GM10266 (cell line): ENCODE measurements around the gene MAP2.
"Not testable (repeated sequence)": the region's sequence is repeated elsewhere in the genome, so short reads cannot be mapped to it uniquely, and the experiment has no call there.

ENCODE experiments used
- DNase-seq: peaks from one replicate; pipeline ENCODE4 v3.0.0; 2012; ENCODE audit errors: extremely low spot score
- CTCF ChIP-seq: IDR thresholded peaks from 2 replicates; pipeline ENCODE4 v1.5.1; 2012; ENCODE audit warnings: mild to moderate bottlenecking, low read depth; ENCODE audit not compliant: control insufficient read depth, insufficient read depth; ENCODE audit errors: missing control alignments

MAP2 gene

GRCh38 chr2:209584472-209584871 lies 160.6 kb downstream of the MAP2 start:
- no peak for TF ChIP-seq CTCF
- DNase-seq: no peak

GRCh38 chr2:209584915-209585314 lies 161.1 kb downstream of the MAP2 start:
- no peak for DNase-seq
- no peak for TF ChIP-seq CTCF

- DNase-seq: no peak
- TF ChIP-seq CTCF: no peak
Measured at GRCh38 chr2:209591021-209591420, 167.2 kb downstream of the MAP2 start.

GRCh38 chr2:209592106-209592505 lies 168.3 kb downstream of the MAP2 start:
- TF ChIP-seq CTCF: no peak
- no peak for DNase-seq

- DNase-seq: no peak
- TF ChIP-seq CTCF: no peak
Measured at GRCh38 chr2:209593930-209594329, 170.1 kb downstream of the MAP2 start.

- TF ChIP-seq CTCF: no peak
- DNase-seq: no peak
Measured at GRCh38 chr2:209596262-209596661, 172.4 kb downstream of the MAP2 start.

GRCh38 chr2:209598227-209598626 lies 174.4 kb downstream of the MAP2 start:
- not testable (repeated sequence) for DNase-seq
